HEK293 (cell line): ENCODE measurements around the gene REM2.
A peak's percentile ranks its signal among the peaks of the same experiment; 100 is the strongest.

Source experiments
- CTCF ChIA-PET: fragments of 350-600 bp; formaldehyde crosslinking; extraction: SDS; loops from one replicate; lab custom pipeline; 2021; ENCODE audit warnings: antibody characterized with exemption; lab: Yijun Ruan, JAX
- POLR2A ChIA-PET: fragments of 300-600 bp; formaldehyde crosslinking; extraction: SDS; loops from one replicate; lab custom pipeline; 2020; ENCODE audit warnings: antibody characterized with exemption, inconsistent platforms; lab: Yijun Ruan, JAX
- H3K27ac ChIP-seq: fragments of 200-500 bp; sonication (Bioruptor generic); 2 replicates; pipeline ENCODE4 v1.5.1; 2014; ENCODE audit warnings: low read depth, low read length, control low read depth, inconsistent platforms; ENCODE audit errors: extremely low read depth
- H3K36me3 ChIP-seq, 2 experiments: fragments of 200-500 bp in 1 of 2; sonication (Bioruptor generic) in 1 of 2; 1 replicate in 1 of 2; 2 replicates in 1 of 2; pipeline ENCODE4 v1.5.1; 2014 to 2017; ENCODE audit warnings: inconsistent platforms in 2 of 2, low read length in 2 of 2; ENCODE audit not compliant: control insufficient read depth in 2 of 2, insufficient read depth in 1 of 2
- H3K4me1 ChIP-seq: fragments of 200-500 bp; sonication (Bioruptor generic); 2 replicates; pipeline ENCODE4 v1.5.1; 2014; ENCODE audit warnings: mild to moderate bottlenecking, low read length, inconsistent platforms; ENCODE audit not compliant: control insufficient read depth, insufficient read depth
- H3K4me3 ChIP-seq: 2 replicates; pipeline ENCODE4 v1.5.1; 2011; ENCODE audit warnings: low read depth, mild to moderate bottlenecking, control low read depth, low read length, moderate library complexity
- H3K9me3 ChIP-seq: fragments of 200-500 bp; sonication (Bioruptor generic); 2 replicates; pipeline ENCODE4 v1.5.1; 2014; ENCODE audit warnings: low read depth, low read length, inconsistent platforms; ENCODE audit not compliant: control insufficient read depth, insufficient read depth
- FEZF1 ChIP-seq: fragments of 450-650 bp; formaldehyde crosslinking; IDR thresholded peaks from 2 replicates; pipeline ENCODE4 v1.5.1; 2016; ENCODE audit warnings: missing biosample characterization, missing genetic modification characterization
- GLI2 ChIP-seq: fragments of 450-650 bp; formaldehyde crosslinking; IDR thresholded peaks from 2 replicates; pipeline ENCODE4; 2017; ENCODE audit warnings: missing biosample characterization, missing genetic modification characterization, low read depth, borderline replicate concordance
- GLIS1 ChIP-seq: fragments of 450-650 bp; formaldehyde crosslinking; IDR thresholded peaks from 2 replicates; pipeline ENCODE4 v1.5.1; 2016; ENCODE audit warnings: missing biosample characterization, missing genetic modification characterization
- HOXD13 ChIP-seq: sonication (generic); formaldehyde crosslinking; IDR thresholded peaks from 2 replicates; pipeline ENCODE4 v1.8.0; 2022; ENCODE audit warnings: missing genetic modification reagents, borderline replicate concordance
- MEIS1 ChIP-seq: sonication (generic); formaldehyde crosslinking; IDR thresholded peaks from 2 replicates; pipeline ENCODE4 v1.8.1; 2022; ENCODE audit warnings: missing genetic modification reagents, mild to moderate bottlenecking, borderline replicate concordance
- MYNN ChIP-seq: fragments of 450-650 bp; formaldehyde crosslinking; IDR thresholded peaks from 2 replicates; pipeline ENCODE4 v1.5.1; 2016; ENCODE audit warnings: missing biosample characterization, missing genetic modification characterization, borderline replicate concordance
- PRDM10 ChIP-seq: fragments of 450-650 bp; formaldehyde crosslinking; IDR thresholded peaks from 2 replicates; pipeline ENCODE4 v1.5.1; 2016; ENCODE audit warnings: missing biosample characterization, missing genetic modification characterization
- ZBTB48 ChIP-seq: fragments of 450-650 bp; formaldehyde crosslinking; IDR thresholded peaks from 2 replicates; pipeline ENCODE4 v1.5.1; 2016; ENCODE audit warnings: missing biosample characterization, missing genetic modification characterization
- ZBTB49 ChIP-seq: fragments of 450-650 bp; formaldehyde crosslinking; IDR thresholded peaks from 2 replicates; pipeline ENCODE4 v1.5.1; 2016; ENCODE audit warnings: missing biosample characterization, missing genetic modification characterization, low read depth
- ZEB2 ChIP-seq: fragments of 450-650 bp; formaldehyde crosslinking; IDR thresholded peaks from 2 replicates; pipeline ENCODE4 v1.5.1; 2016; ENCODE audit warnings: missing biosample characterization, missing genetic modification characterization
- ZFP69B ChIP-seq: fragments of 450-650 bp; formaldehyde crosslinking; IDR thresholded peaks from 2 replicates; pipeline ENCODE4 v1.5.1; 2016; ENCODE audit warnings: missing biosample characterization, missing genetic modification characterization
- ZNF184 ChIP-seq: fragments of 450-650 bp; IDR thresholded peaks from 2 replicates; pipeline ENCODE4 v1.5.1; 2018; ENCODE audit warnings: missing biosample characterization, mild to moderate bottlenecking, missing genetic modification characterization
- ZNF24 ChIP-seq: fragments of 450-650 bp; formaldehyde crosslinking; IDR thresholded peaks from 2 replicates; pipeline ENCODE4 v1.5.1; 2016; ENCODE audit warnings: missing biosample characterization, missing genetic modification characterization
- ZNF248 ChIP-seq: fragments of 450-650 bp; formaldehyde crosslinking; IDR thresholded peaks from 2 replicates; pipeline ENCODE4 v1.5.1; 2017; ENCODE audit warnings: missing biosample characterization, missing genetic modification characterization
- ZNF341 ChIP-seq: fragments of 450-650 bp; formaldehyde crosslinking; IDR thresholded peaks from 2 replicates; pipeline ENCODE4; 2016; ENCODE audit warnings: low read depth, missing biosample characterization, missing genetic modification characterization
- ZNF48 ChIP-seq: fragments of 450-650 bp; formaldehyde crosslinking; IDR thresholded peaks from 2 replicates; pipeline ENCODE4 v1.5.1; 2016; ENCODE audit warnings: missing biosample characterization, missing genetic modification characterization
- ZNF501 ChIP-seq: fragments of 450-650 bp; formaldehyde crosslinking; IDR thresholded peaks from 2 replicates; pipeline ENCODE4 v1.5.1; 2016; ENCODE audit warnings: missing biosample characterization, missing genetic modification characterization
- ZNF580 ChIP-seq: fragments of 450-650 bp; formaldehyde crosslinking; IDR thresholded peaks from 2 replicates; pipeline ENCODE4 v1.5.1; 2016; ENCODE audit warnings: missing biosample characterization, missing genetic modification characterization
- ZNF600 ChIP-seq: fragments of 450-650 bp; formaldehyde crosslinking; IDR thresholded peaks from 2 replicates; pipeline ENCODE4 v1.5.1; 2016; ENCODE audit warnings: missing biosample characterization, missing genetic modification characterization
- ZNF639 ChIP-seq: fragments of 450-650 bp; formaldehyde crosslinking; IDR thresholded peaks from 2 replicates; pipeline ENCODE4 v1.5.1; 2016; ENCODE audit warnings: missing biosample characterization, missing genetic modification characterization
- ZNF701 ChIP-seq: fragments of 450-650 bp; formaldehyde crosslinking; IDR thresholded peaks from 2 replicates; pipeline ENCODE4 v1.5.1; 2016; ENCODE audit warnings: missing biosample characterization, missing genetic modification characterization
- ZNF76 ChIP-seq: fragments of 450-650 bp; formaldehyde crosslinking; IDR thresholded peaks from 2 replicates; pipeline ENCODE4; 2016; ENCODE audit warnings: low read depth, missing biosample characterization, missing genetic modification characterization, borderline replicate concordance
- ZNF768 ChIP-seq: fragments of 450-650 bp; formaldehyde crosslinking; IDR thresholded peaks from 2 replicates; pipeline ENCODE4 v1.5.1; 2018; ENCODE audit warnings: missing biosample characterization, mild to moderate bottlenecking, missing genetic modification characterization
- ZXDB ChIP-seq: fragments of 450-650 bp; formaldehyde crosslinking; IDR thresholded peaks from 2 replicates; pipeline ENCODE4 v1.5.1; 2016; ENCODE audit warnings: missing biosample characterization, missing genetic modification characterization
- TF ChIP-seq, protein P1 (sequence below): fragments of 450-650 bp; formaldehyde crosslinking; conservative IDR thresholded peaks from 2 replicates; pipeline ENCODE4 v1.5.1; 2016; ENCODE audit warnings: low read depth, missing biosample characterization, missing genetic modification characterization

The REM2 gene

GRCh38 chr14:22887260-22887989 is 4.4 kb downstream of the REM2 start:
- Histone ChIP-seq H3K4me1 (peaks cover 6% of the 10 kb centered on the region), H3K27ac (peak overlapping the region; percentile 78), H3K4me3 (peak overlapping the region; percentile 55), H3K36me3 (no peaks in the 10 kb centered on the region), H3K9me3 (no peaks in the 10 kb centered on the region)
- CTCF ChIA-PET, result interaction anchor here (0.7 to 7.8 kb wide), 3 partner anchors 13 to 64 kb away, joined by 4 to 43 read pairs (median 26); no protein-coding TSS in a partner anchor
- POLR2A ChIA-PET, result interaction anchor here (1.2 to 1.4 kb wide), 3 partner anchors 10 to 69 kb away, joined by 3 to 5 read pairs (median 4); partner anchors contain the start of genes HAUS4 and LRP10
- TF ChIP-seq ZNF639 (tag by site-specific recombination), result no peak
- no peak for TF ChIP-seq ZNF501 (tag by site-specific recombination)
- TF ChIP-seq ZNF76 (tag by site-specific recombination), result peak; percentile 11; the same call in 1 of the 2 replicates
- no peak for TF ChIP-seq ZNF768 (tag by site-specific recombination)
- TF ChIP-seq ZXDB (tag by site-specific recombination), result peak; percentile 55; the same call in 1 of the 2 replicates
- TF ChIP-seq ZEB2 (tag by site-specific recombination), result no peak
- TF ChIP-seq ZNF184 (tag by site-specific recombination), result no peak
- 0 out of 2 replicates have a peak, but pooled peaks have one; percentile 37 for TF ChIP-seq PRDM10 (tag by site-specific recombination)
- TF ChIP-seq HOXD13 (CRISPR knock-in tag), result no peak
- TF ChIP-seq ZNF248 (tag by site-specific recombination), result no peak
- TF ChIP-seq ZNF341, result peak; percentile 13; the same call in 1 of the 2 replicates
- TF ChIP-seq, protein P1, sequence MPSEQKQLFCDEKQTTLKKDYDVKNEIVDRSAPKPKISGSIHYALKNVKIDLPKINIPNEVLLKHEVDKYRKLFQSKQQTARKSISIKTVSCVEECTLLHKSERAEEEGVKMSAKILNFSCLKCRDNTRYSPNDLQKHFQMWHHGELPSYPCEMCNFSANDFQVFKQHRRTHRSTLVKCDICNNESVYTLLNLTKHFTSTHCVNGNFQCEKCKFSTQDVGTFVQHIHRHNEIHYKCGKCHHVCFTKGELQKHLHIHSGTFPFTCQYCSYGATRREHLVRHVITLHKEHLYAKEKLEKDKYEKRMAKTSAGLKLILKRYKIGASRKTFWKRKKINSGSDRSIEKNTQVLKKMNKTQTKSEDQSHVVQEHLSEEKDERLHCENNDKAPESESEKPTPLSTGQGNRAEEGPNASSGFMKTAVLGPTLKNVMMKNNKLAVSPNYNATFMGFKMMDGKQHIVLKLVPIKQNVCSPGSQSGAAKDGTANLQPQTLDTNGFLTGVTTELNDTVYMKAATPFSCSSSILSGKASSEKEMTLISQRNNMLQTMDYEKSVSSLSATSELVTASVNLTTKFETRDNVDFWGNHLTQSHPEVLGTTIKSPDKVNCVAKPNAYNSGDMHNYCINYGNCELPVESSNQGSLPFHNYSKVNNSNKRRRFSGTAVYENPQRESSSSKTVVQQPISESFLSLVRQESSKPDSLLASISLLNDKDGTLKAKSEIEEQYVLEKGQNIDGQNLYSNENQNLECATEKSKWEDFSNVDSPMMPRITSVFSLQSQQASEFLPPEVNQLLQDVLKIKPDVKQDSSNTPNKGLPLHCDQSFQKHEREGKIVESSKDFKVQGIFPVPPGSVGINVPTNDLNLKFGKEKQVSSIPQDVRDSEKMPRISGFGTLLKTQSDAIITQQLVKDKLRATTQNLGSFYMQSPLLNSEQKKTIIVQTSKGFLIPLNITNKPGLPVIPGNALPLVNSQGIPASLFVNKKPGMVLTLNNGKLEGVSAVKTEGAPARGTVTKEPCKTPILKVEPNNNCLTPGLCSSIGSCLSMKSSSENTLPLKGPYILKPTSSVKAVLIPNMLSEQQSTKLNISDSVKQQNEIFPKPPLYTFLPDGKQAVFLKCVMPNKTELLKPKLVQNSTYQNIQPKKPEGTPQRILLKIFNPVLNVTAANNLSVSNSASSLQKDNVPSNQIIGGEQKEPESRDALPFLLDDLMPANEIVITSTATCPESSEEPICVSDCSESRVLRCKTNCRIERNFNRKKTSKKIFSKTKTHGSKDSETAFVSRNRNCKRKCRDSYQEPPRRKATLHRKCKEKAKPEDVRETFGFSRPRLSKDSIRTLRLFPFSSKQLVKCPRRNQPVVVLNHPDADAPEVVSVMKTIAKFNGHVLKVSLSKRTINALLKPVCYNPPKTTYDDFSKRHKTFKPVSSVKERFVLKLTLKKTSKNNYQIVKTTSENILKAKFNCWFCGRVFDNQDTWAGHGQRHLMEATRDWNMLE (tag by site-specific recombination), result 0 out of 2 replicates have a peak, but pooled peaks have one; percentile 31
- TF ChIP-seq ZNF600 (tag by site-specific recombination), result peak; percentile 80
- no peak for TF ChIP-seq ZBTB49 (tag by site-specific recombination)
- 0 out of 2 replicates have a peak, but pooled peaks have one; percentile 16 for TF ChIP-seq ZNF580 (tag by site-specific recombination)
- no peak for TF ChIP-seq MEIS1 (CRISPR knock-in tag)
- no peak for TF ChIP-seq ZNF48
- TF ChIP-seq ZFP69B (tag by site-specific recombination), result peak; percentile 94
- TF ChIP-seq GLIS1 (tag by site-specific recombination), result no peak
- TF ChIP-seq MYNN (tag by site-specific recombination), result no peak
- no peak for TF ChIP-seq ZNF24 (tag by site-specific recombination)
- TF ChIP-seq FEZF1 (tag by site-specific recombination), result no peak
- no peak for TF ChIP-seq GLI2 (tag by site-specific recombination)
- peak; percentile 65; the same call in 1 of the 2 replicates for TF ChIP-seq ZBTB48 (tag by site-specific recombination)
- TF ChIP-seq ZNF701 (tag by site-specific recombination), result no peak
